ENCODE data around the gene DUT.

DUT gene

GRCh38 chr15:48355377-48355776 is 24.1 kb downstream of the DUT start:
- no peak for DNase-seq (ENCODE audit: low spot score)
- Histone ChIP-seq H3K36me3 (ENCODE audit: low read depth) (no peaks in the 10 kb centered on the region), H3K4me3 (ENCODE audit: severe bottlenecking) (no peak overlapping the region), H3K9me3 (ENCODE audit: severe bottlenecking) (no peaks in the 10 kb centered on the region), H3K4me1 (ENCODE audit: insufficient read depth, poor library complexity, severe bottlenecking) (peaks cover 12% of the 10 kb centered on the region), H3K27me3 (ENCODE audit: insufficient read depth, poor library complexity, severe bottlenecking) (no peaks in the 10 kb centered on the region), H3K27ac (ENCODE audit: poor library complexity, severe bottlenecking) (no peak overlapping the region)
- TF ChIP-seq CTCF (IDR thresholded peaks at IDR 0.05; ENCODE audit: poor library complexity, severe bottlenecking): no peak
- ATAC-seq (ENCODE audit: low read depth): no peak

DNA sequence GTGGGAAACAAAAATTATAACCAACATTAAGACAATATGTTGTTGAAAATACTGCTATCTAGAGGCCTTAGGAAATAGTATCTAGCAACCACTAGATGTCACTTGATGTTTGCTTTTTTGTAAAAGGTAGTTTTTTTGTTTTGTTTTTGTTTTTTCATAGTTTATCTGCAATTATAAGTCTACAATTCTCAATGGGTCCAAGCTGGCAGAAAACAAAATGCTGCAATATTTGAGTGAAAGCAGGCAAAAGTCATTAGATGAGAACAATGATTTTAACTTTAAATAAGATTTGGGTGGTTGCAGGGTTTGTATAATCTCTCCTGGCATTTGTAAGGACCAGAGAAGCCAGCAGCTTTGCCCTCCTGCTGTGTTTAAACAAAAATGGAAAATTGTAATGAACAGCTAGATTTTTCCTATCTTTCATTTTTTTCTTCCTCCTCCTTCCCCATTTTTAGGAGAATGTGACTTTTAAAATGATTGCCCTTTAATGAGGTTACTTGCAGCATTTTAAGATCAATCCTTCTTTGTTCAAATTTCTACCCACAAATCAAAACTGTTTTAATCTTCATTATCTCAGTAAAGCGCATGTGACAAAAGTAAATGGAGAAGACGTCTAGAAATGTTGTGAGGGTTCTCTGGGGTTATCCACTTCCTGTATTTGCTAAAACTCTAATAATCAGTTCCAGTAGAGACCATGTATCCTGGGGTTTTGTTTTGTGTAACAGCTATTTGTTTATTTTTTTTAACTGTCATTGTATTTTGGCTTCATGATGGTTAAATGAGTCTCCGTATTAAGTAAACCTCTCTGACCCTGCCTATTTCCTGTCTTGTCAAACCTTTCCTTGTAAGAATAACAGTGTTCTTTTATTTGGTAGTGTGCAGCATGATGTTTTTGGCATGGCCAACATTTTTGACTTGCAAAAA is 27.3 kb downstream of the DUT start:
- ATAC-seq (ENCODE audit: low read depth): peak; percentile 58; the same call in 2 of the 3 replicates
- no peaks in the 10 kb centered on the region for H3K36me3 ChIP-seq (ENCODE audit: low read depth)

DNA sequence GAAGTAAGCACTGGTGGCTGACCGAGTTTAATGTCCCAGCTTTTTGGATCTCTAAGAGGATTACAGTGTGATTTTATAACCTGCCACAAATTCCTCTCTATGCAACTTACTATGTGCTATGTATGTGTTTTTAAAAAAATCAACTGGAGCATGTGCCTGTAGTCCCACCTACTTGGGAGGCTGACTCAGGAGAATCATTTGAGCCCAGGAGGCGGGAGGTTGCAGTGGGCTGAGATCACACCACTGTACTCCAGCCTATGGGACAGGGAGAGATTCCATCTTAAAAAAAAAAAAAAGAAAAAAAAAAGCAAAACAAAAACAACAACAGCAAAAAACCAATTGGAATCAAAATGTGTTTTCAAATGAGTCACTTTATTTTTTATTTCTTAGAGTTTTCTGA is 29.6 kb downstream of the DUT start:
- no peak for TF ChIP-seq CTCF (IDR thresholded peaks at IDR 0.05; ENCODE audit: poor library complexity, severe bottlenecking)
- no peak for DNase-seq (ENCODE audit: low spot score)
- Histone ChIP-seq H3K36me3 (ENCODE audit: low read depth) (no peaks in the 10 kb centered on the region), H3K27ac (ENCODE audit: poor library complexity, severe bottlenecking) (peak overlapping the region; percentile 2), H3K27me3 (ENCODE audit: insufficient read depth, poor library complexity, severe bottlenecking) (no peaks in the 10 kb centered on the region), H3K9me3 (ENCODE audit: severe bottlenecking) (no peaks in the 10 kb centered on the region), H3K4me1 (ENCODE audit: insufficient read depth, poor library complexity, severe bottlenecking) (peaks cover 12% of the 10 kb centered on the region), H3K4me3 (ENCODE audit: severe bottlenecking) (no peak overlapping the region)
- peak; percentile 61; the same call in 2 of the 3 replicates for ATAC-seq (ENCODE audit: low read depth)

More for the DNA sequence above, 27.3 kb downstream of the DUT start:
- no peak overlapping the region for H3K4me3 ChIP-seq (ENCODE audit: severe bottlenecking)
- peaks cover 12% of the 10 kb centered on the region for H3K4me1 ChIP-seq (ENCODE audit: insufficient read depth, poor library complexity, severe bottlenecking)
- no peak for DNase-seq (ENCODE audit: low spot score)
- H3K9me3 ChIP-seq (ENCODE audit: severe bottlenecking): no peaks in the 10 kb centered on the region
- peak overlapping the region; percentile 3 for H3K27ac ChIP-seq (ENCODE audit: poor library complexity, severe bottlenecking)
- TF ChIP-seq CTCF (IDR thresholded peaks at IDR 0.05; ENCODE audit: poor library complexity, severe bottlenecking): peak; percentile 97
- H3K27me3 ChIP-seq (ENCODE audit: insufficient read depth, poor library complexity, severe bottlenecking): no peaks in the 10 kb centered on the region

DNA sequence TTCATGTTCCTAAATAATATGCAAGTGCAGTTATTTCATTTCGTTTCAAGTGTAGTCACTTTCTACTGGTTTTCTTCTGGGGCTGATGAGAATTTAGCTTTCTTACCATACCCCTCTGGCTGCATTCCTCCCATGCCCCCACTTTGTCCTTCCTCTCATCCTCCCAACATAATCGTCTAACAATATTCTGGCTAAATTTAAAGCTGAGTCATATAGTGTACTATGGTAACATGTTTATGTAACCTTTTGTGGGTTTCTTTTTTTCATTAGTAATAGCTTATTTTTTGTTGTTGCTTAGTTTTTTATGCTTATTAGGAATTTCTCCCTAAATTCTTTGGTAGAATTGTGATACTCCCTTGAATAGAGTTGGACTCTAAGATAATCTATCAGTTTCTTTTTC is 30.5 kb downstream of the DUT start:
- H3K27ac ChIP-seq (ENCODE audit: poor library complexity, severe bottlenecking): peak overlapping the region; percentile 2
- DNase-seq (ENCODE audit: low spot score) (no peak), ATAC-seq (ENCODE audit: low read depth) (no peak)
- H3K4me1 ChIP-seq (ENCODE audit: insufficient read depth, poor library complexity, severe bottlenecking): peaks cover 12% of the 10 kb centered on the region
- H3K9me3 ChIP-seq (ENCODE audit: severe bottlenecking): no peaks in the 10 kb centered on the region
- TF ChIP-seq CTCF (IDR thresholded peaks at IDR 0.05; ENCODE audit: poor library complexity, severe bottlenecking): no peak
- H3K27me3 ChIP-seq (ENCODE audit: insufficient read depth, poor library complexity, severe bottlenecking): no peaks in the 10 kb centered on the region
- no peak overlapping the region for H3K4me3 ChIP-seq (ENCODE audit: severe bottlenecking)
- H3K36me3 ChIP-seq (ENCODE audit: low read depth): no peaks in the 10 kb centered on the region

- Histone ChIP-seq H3K36me3 (ENCODE audit: low read depth) (no peaks in the 10 kb centered on the region), H3K4me3 (ENCODE audit: severe bottlenecking) (no peak overlapping the region), H3K9me3 (ENCODE audit: severe bottlenecking) (no peaks in the 10 kb centered on the region), H3K27ac (ENCODE audit: poor library complexity, severe bottlenecking) (no peak overlapping the region), H3K27me3 (ENCODE audit: insufficient read depth, poor library complexity, severe bottlenecking) (no peaks in the 10 kb centered on the region), H3K4me1 (ENCODE audit: insufficient read depth, poor library complexity, severe bottlenecking) (peaks cover 8% of the 10 kb centered on the region)
- ATAC-seq (ENCODE audit: low read depth): no peak
- DNase-seq (ENCODE audit: low spot score): no peak
- no peak for TF ChIP-seq CTCF (IDR thresholded peaks at IDR 0.05; ENCODE audit: poor library complexity, severe bottlenecking)
Measured at GRCh38 chr15:48363474-48363873, 32.2 kb downstream of the DUT start.
